A549 treated with DMSO at 1 μM for 4 hours (cell line): Measurements from ENCODE around the gene BBC3. TPM values are rescaled to one million over a fixed set of nuclear protein-coding genes. Genes with fewer than 3 reads are reported as not detected.

Experiments
- total RNA-seq: library from RNA; stranded (reverse); fragments of 200-300 nt; extraction: Qiagen RNA extraction; gene quantifications from 5 replicates; pipeline ENCODE4 v1.2.3, GENCODE V29; 2022; ENCODE audit warnings: low read depth

Gene BBC3
- 21.9 to 31.1 TPM (median 28.0 TPM) in 5 replicates for total RNA-seq

GRCh38 chr19:47230921-47231214, at the start of gene BBC3:
Gene BBC3, minus strand, starts transcription at chr19:47231199. Its CDS starts 2,768 bp downstream, at chr19:47228431.

GRCh38 chr19:47274071-47274890, 43.3 kb upstream of the BBC3 start, which contains the start of gene INAFM1:
Gene INAFM1, plus strand, starts transcription at chr19:47274885. Its CDS starts 35 bp downstream, at chr19:47274920.

GRCh38 chr19:47255879-47256692, 25.1 kb upstream of the BBC3 start, which contains the start of gene CCDC9:
Gene CCDC9, plus strand, starts transcription at chr19:47256525. Its CDS starts 1,876 bp downstream, at chr19:47258401.

Other genes starting within 250 kb of the BBC3 start
- gene NPAS1, start 211.4 kb downstream of the BBC3 start, total RNA-seq = 4.2 to 7.4 TPM (median 5.5 TPM) in 5 replicates
- 23.9 to 71.7 TPM (median 64.5 TPM) in 5 replicates for gene TMEM160, start 182.6 kb downstream of the BBC3 start, total RNA-seq
- 20.4 to 25.9 TPM (median 22.4 TPM) in 5 replicates for gene ZC3H4, start 117.4 kb downstream of the BBC3 start, total RNA-seq
- gene SAE1, start 100.4 kb downstream of the BBC3 start, total RNA-seq = 206 to 234 TPM (median 212 TPM) in 5 replicates
- gene CCDC9, start 25.3 kb upstream of the BBC3 start, total RNA-seq = 21.6 to 27.2 TPM (median 23.0 TPM) in 5 replicates
- 4.4 to 10.3 TPM (median 8.8 TPM) in 5 replicates for gene INAFM1, start 43.7 kb upstream of the BBC3 start, total RNA-seq
- gene C5AR1, start 78.7 kb upstream of the BBC3 start, total RNA-seq = 0.74 to 2.1 TPM (median 1.8 TPM) in 5 replicates
- gene C5AR2, start 101.0 kb upstream of the BBC3 start, total RNA-seq = 0.44 to 1.1 TPM (median 0.87 TPM) in 5 replicates
- 23.3 to 36.4 TPM (median 32.4 TPM) in 5 replicates for gene DHX34, start 118.1 kb upstream of the BBC3 start, total RNA-seq
- 31.2 to 40.3 TPM (median 33.7 TPM) in 5 replicates for gene MEIS3, start 188.3 kb upstream of the BBC3 start, total RNA-seq
- gene SLC8A2, start 240.7 kb upstream of the BBC3 start, total RNA-seq = 0.17 to 0.51 TPM (median 0.44 TPM) in 5 replicates